ENCODE measurements around the gene YWHAG.
"Not testable (repeated sequence)": the region's sequence is repeated elsewhere in the genome, so short reads cannot be mapped to it uniquely, and the experiment has no call there.

DNA sequence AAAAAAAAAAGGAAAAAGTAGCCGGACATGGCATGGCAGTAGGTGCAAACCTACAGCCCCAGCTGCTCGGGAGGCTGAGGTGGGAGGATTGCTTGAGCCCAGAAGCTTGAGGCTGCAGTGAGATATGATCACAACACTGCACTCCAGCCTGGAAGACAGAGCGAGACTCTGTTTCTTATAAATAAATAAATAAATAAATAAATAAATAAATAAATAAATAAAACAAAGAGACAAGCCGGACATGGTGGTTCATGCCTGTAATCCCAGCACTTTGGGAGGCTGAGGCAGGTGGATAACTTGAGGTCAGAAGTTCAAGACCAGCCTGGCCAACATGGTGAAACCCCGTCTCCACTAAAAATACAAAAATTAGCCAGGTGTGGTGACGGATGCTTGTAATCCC, 44.1 kb downstream of the YWHAG start:
- TF ChIP-seq, protein P1, sequence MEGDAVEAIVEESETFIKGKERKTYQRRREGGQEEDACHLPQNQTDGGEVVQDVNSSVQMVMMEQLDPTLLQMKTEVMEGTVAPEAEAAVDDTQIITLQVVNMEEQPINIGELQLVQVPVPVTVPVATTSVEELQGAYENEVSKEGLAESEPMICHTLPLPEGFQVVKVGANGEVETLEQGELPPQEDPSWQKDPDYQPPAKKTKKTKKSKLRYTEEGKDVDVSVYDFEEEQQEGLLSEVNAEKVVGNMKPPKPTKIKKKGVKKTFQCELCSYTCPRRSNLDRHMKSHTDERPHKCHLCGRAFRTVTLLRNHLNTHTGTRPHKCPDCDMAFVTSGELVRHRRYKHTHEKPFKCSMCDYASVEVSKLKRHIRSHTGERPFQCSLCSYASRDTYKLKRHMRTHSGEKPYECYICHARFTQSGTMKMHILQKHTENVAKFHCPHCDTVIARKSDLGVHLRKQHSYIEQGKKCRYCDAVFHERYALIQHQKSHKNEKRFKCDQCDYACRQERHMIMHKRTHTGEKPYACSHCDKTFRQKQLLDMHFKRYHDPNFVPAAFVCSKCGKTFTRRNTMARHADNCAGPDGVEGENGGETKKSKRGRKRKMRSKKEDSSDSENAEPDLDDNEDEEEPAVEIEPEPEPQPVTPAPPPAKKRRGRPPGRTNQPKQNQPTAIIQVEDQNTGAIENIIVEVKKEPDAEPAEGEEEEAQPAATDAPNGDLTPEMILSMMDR (IDR thresholded peaks at IDR 0.05): not testable (repeated sequence)
- TF ChIP-seq POLR2A, POLR2AphosphoS5 (IDR thresholded peaks at IDR 0.05): not testable (repeated sequence)
